Adrenal gland (tissue), 12 donors: Measurements from ENCODE around the gene SIDT2. TPM values are rescaled to one million over a fixed set of nuclear protein-coding genes. Genes with fewer than 3 reads are reported as not detected.

ENCODE experiments used
- DNase-seq, 7 donors: peaks; one replicate each; pipeline ENCODE4 v3.0.0-alpha.2; 2019 to 2020
- H3K27ac ChIP-seq, 5 donors: fragments of 200-600 bp; sonication (generic) in 4 of 5; 1 replicate in 3 of 5; 2 replicates in 2 of 5; pipeline versions ENCODE4 v1.5.1 to v1.8.0; 2016 to 2020; ENCODE audit warnings: mild to moderate bottlenecking in 1 of 5
- H3K27me3 ChIP-seq: fragments of 200-600 bp; 2 replicates; pipeline ENCODE4 v1.8.0; 2021
- H3K36me3 ChIP-seq, 2 donors: fragments of 200-600 bp; replicated peaks in 1 of 2; 1 replicate in 1 of 2; 2 replicates in 1 of 2; pipeline versions ENCODE4 v1.5.1 to v1.8.0; 2018 to 2022
- H3K4me1 ChIP-seq, 2 donors: fragments of 200-600 bp; replicated peaks in 1 of 2; 1 replicate in 1 of 2; 2 replicates in 1 of 2; pipeline versions ENCODE4 v1.5.1 to v1.8.0; 2018 to 2021
- H3K4me3 ChIP-seq, 4 donors: fragments of 200-600 bp; sonication (generic) in 3 of 4; one replicate each; pipeline ENCODE4 v1.5.1; 2016 to 2018
- H3K9me3 ChIP-seq, 3 donors: fragments of 200-600 bp; sonication (generic) in 1 of 3; replicated peaks in 1 of 3; 1 replicate in 2 of 3; 2 replicates in 1 of 3; pipeline versions ENCODE4 v1.5.1 to v1.8.0; 2016 to 2021
- POLR2A ChIP-seq, 2 donors: fragments of 450-650 bp; IDR thresholded peaks; one replicate each; pipeline ENCODE4 v1.6.1; 2017; ENCODE audit warnings: antibody characterized with exemption in 2 of 2, mild to moderate bottlenecking in 2 of 2, moderate library complexity in 1 of 2
- WGBS, 4 donors: extraction: QIAGEN DNeasy Blood & Tissue Kit in 2 of 4; methylation state at CpG; one replicate each; pipeline versions ENCODE4 v1.1.5 to v1.1.7; 2013 to 2017; 5-methylcytosine and 5-hydroxymethylcytosine counted together
- intact Hi-C, 2 donors: fragments of 100-400 bp; cut with DNase I; formaldehyde crosslinking; loops; one replicate each; pipeline versions ENCODE4 v1.14.1 to v1.15.0; 2022 to 2023
- polyA plus RNA-seq, 3 donors: library from polyadenylated mRNA; stranded (reverse); fragments of 200-250 nt in 2 of 3; fragments of 350-450 nt in 1 of 3; fragmentation: Illumina TruSeq in 1 of 3; extraction: RNeasy Lipid Tissue Mini Kit (QIAGEN cat#74804) in 1 of 3; gene quantifications; one replicate each; pipeline ENCODE4 v1.2.3, GENCODE V29; 2013 to 2014
- total RNA-seq, 9 donors: library from RNA; depleted of rRNA in 4 of 9; stranded (reverse); fragments of >200 nt in 4 of 9; fragments of 120-200 nt in 1 of 9; fragmentation: NEBNext Ultra II Directional in 1 of 9; extraction: Animal tissue kit (Norgen Biotek cat#: 25700) in 1 of 9; gene quantifications; one replicate each; pipeline versions ENCODE4 v1.1.0 to v1.2.4, GENCODE V29; 2013 to 2023
- TF ChIP-seq, protein P1 (sequence below), 6 experiments: fragments of 450-650 bp in 4 of 6; fragments of 200-600 bp in 2 of 6; sonication (generic) in 1 of 6; IDR thresholded peaks; 1 replicate in 5 of 6; 2 replicates in 1 of 6; pipeline versions ENCODE4 v1.5.1 to v1.8.0; 2016 to 2021; ENCODE audit warnings: antibody characterized with exemption in 6 of 6, mild to moderate bottlenecking in 2 of 6, moderate library complexity in 1 of 6
- donor health status: healthy with polysubstance abuse.
- donor health status: Bipolar disorder and iron deficiency.
- donor health status: DM: yes; HTN: yes; CAD: no.
- donor health status: DM: no; HTN: no; CAD: no.
- donor health status: DM: no; HTN: no; CAD: no.
- donor health status: DM: yes; HTN: yes; CAD: no.

Gene SIDT2
- total and polyA plus RNA-seq, 12 donors, result 23.4 to 87.1 (median 44.5) TPM

DNA sequence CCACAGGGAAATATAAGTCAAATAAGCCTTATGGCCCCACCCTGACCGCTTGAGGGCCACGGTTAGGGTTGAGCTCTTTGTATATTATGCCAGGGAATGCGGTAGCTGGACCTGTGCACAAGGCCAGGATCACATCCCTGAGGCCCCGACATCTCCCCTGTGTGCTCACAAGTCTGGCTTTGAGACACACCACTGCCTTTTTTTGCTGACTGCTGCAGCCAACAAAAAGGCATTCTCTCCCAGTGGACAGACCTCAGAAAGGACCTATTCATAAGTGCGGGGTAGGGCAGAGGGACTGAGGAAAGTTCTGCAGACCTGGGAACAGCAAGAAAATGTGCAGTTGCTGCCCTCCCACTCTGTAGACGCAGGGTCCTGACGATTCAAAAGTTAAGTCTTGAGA is 3.4 kb upstream of the SIDT2 start:
- Histone ChIP-seq H3K4me3 (no peak overlapping the region), H3K27me3 (no peaks in the 10 kb centered on the region), H3K27ac (no peak overlapping the region), H3K9me3 (no peaks in the 10 kb centered on the region), H3K36me3 (peaks cover 0 to 11% of the 10 kb centered on the region in 2 donors), H3K4me1 (peaks cover 15 to 44% of the 10 kb centered on the region in 2 donors)
- 65 to 73% (median 67%) methylated on average over 5 to 7 of the region's 7 CpGs for WGBS, 4 donors
- peak in 2 of 7 donors; percentile 7 to 49 for DNase-seq
- intact Hi-C loops, result no loop called here
- TF ChIP-seq, protein P1, sequence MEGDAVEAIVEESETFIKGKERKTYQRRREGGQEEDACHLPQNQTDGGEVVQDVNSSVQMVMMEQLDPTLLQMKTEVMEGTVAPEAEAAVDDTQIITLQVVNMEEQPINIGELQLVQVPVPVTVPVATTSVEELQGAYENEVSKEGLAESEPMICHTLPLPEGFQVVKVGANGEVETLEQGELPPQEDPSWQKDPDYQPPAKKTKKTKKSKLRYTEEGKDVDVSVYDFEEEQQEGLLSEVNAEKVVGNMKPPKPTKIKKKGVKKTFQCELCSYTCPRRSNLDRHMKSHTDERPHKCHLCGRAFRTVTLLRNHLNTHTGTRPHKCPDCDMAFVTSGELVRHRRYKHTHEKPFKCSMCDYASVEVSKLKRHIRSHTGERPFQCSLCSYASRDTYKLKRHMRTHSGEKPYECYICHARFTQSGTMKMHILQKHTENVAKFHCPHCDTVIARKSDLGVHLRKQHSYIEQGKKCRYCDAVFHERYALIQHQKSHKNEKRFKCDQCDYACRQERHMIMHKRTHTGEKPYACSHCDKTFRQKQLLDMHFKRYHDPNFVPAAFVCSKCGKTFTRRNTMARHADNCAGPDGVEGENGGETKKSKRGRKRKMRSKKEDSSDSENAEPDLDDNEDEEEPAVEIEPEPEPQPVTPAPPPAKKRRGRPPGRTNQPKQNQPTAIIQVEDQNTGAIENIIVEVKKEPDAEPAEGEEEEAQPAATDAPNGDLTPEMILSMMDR (IDR thresholded peaks at IDR 0.05), result no peak
- no peak for TF ChIP-seq POLR2A (IDR thresholded peaks at IDR 0.05)

DNA sequence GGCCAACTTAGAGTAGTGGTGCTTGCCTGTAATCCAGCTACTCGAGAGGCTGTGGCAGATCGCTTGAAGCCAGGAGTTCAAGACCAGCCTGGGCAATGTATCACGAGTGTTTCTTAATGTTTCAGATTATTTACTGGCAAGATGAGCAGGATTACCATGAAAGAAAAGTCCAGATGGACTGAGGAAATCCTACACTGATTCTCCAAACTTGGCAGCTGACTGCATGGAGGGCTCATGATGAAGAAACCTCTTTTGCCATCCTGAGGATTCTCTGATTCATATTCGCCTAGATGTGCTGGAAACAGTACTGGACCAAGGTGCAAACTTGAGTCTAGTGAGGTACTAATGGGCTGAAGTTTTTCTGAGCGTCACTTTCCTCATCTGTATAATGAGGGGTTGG is 2.8 kb upstream of the SIDT2 start:
- H3K4me3 ChIP-seq, result no peak overlapping the region
- no peak for DNase-seq
- peaks cover 20 to 47% of the 10 kb centered on the region in 2 donors for H3K4me1 ChIP-seq
- 84 to 90% (median 86%) methylated on average over 5 of the region's 5 CpGs for WGBS, 4 donors
- peaks cover 0 to 4% of the 10 kb centered on the region in 2 donors for H3K36me3 ChIP-seq
- H3K27ac ChIP-seq, result no peak overlapping the region
- H3K27me3 ChIP-seq, result no peaks in the 10 kb centered on the region
- intact Hi-C loops, result no loop called here
- H3K9me3 ChIP-seq, result no peaks in the 10 kb centered on the region
- TF ChIP-seq POLR2A (IDR thresholded peaks at IDR 0.05), result no peak
- TF ChIP-seq, protein P1 (IDR thresholded peaks at IDR 0.05), result no peak

DNA sequence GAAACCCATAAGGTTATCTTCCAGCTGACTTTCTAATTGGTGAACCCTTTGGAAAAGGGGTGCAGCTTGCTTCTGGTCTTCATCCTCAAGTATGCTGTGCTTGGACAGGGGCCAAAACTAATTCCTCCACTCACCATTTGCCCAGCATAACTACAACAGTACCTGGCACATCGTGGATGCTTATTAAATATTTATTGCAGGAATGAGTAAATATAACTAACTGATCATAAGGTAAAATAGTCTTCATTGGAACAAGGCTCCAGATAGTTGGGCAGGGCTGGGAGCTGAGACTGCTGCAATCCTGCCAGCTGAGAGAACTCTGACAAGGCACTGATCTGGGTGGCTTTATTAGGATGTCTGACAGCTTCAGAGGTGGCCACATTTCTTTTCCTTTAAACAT is 2.4 kb upstream of the SIDT2 start:
- no peaks in the 10 kb centered on the region for H3K36me3 ChIP-seq
- no peaks in the 10 kb centered on the region for H3K9me3 ChIP-seq
- H3K4me1 ChIP-seq, result peaks cover 25 to 47% of the 10 kb centered on the region in 2 donors
- intact Hi-C loops, result no loop called here
- TF ChIP-seq, protein P1 (IDR thresholded peaks at IDR 0.05), result no peak
- no peak for TF ChIP-seq POLR2A (IDR thresholded peaks at IDR 0.05)
- peak in 3 of 7 donors; percentile 7 to 44 (median 23) for DNase-seq
- no peak overlapping the region for H3K4me3 ChIP-seq
- H3K27me3 ChIP-seq, result no peaks in the 10 kb centered on the region
- H3K27ac ChIP-seq, result no peak overlapping the region
- WGBS, 4 donors, result 70 to 88% (median 72%) methylated on average over 1 of the region's 1 CpG

DNA sequence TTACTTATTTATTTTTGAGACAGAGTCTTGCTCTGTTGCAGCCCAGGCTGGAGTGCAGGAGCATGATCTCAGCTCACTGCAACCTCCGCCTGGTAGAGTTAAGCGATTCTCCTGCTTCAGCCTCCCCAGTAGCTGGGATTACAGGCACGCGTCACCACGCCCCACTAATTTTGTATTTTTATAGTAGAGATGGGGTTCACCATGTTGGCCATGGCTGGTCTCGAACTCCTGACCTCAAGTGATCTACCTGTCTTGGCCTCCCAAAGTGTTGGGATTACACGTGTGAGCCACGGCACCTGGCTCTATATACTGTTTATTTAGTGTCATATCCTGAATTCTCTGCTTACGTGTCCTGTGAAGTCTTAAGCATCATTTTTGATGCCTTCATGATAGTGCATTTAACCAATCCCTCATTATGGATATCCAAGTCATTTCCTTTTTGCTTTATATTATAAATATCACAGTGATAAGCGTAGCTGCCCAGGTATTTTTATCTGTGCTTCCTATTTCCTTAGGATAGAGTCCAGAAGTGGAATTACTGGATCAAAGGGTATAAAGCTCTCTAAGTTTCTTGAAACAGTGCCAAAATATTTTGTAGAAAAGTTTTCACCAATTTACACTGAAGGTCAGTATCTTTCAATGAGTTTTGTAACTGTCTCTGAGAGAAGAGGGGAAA is 871 bp upstream of the SIDT2 start:
- TF ChIP-seq, protein P1 (IDR thresholded peaks at IDR 0.05), result no peak
- TF ChIP-seq POLR2A (IDR thresholded peaks at IDR 0.05), result no peak
- peak in 3 of 7 donors; percentile 16 to 51 (median 23) for DNase-seq
- 70 to 81% (median 76%) methylated on average over 9 to 10 of the region's 10 CpGs for WGBS, 4 donors
- peaks cover 25 to 39% of the 10 kb centered on the region in 2 donors for H3K4me1 ChIP-seq
- peak overlapping the region in 1 of 4 donors; percentile 82 for H3K4me3 ChIP-seq
- no peaks in the 10 kb centered on the region for H3K27me3 ChIP-seq
- H3K9me3 ChIP-seq, result no peaks in the 10 kb centered on the region
- peak overlapping the region in 3 of 5 donors; percentile 91 to 93 (median 93) for H3K27ac ChIP-seq
- intact Hi-C loops, result no loop called here
- H3K36me3 ChIP-seq, result peaks cover 0 to 8% of the 10 kb centered on the region in 2 donors
